NT2/D1 (cell line): Measurements from ENCODE around the gene DCUN1D5.

ENCODE experiments used
- SUZ12 ChIP-seq: IDR thresholded peaks from 2 replicates; pipeline ENCODE4 v1.6.1; 2011; ENCODE audit not compliant: insufficient read length, insufficient read depth; ENCODE audit errors: extremely low read depth
- YY1 ChIP-seq: IDR thresholded peaks from 2 replicates; pipeline ENCODE4 v1.6.1; 2011; ENCODE audit not compliant: insufficient read length, insufficient read depth
- ZNF274 ChIP-seq: IDR thresholded peaks from 2 replicates; pipeline ENCODE4 v1.6.1; 2011; ENCODE audit warnings: mild to moderate bottlenecking, low read depth, low read length

DNA sequence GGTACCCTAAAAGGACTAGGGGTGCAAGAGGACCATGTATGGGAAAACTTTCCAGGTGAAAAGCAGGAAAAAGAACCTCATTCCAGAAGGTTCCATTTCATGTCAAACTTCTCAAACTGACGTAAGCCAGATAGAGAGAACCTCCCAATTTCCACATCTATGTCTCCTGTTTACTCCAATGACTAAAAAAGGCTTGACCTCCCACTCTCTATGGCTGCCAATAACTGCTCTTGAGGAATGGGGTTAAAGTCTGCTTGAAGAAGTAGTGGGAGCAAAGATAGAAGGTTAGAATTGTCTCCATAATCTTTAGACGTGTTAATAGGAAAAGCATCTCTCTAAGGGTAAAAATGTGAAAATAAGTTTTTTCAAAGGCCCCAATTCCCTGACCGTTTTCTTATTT lies 38.0 kb downstream of the DCUN1D5 start:
- TF ChIP-seq ZNF274 (no peak), SUZ12 (no peak), YY1 (no peak)
